ENCODE data around the gene KCNMA1.

The KCNMA1 gene

DNA sequence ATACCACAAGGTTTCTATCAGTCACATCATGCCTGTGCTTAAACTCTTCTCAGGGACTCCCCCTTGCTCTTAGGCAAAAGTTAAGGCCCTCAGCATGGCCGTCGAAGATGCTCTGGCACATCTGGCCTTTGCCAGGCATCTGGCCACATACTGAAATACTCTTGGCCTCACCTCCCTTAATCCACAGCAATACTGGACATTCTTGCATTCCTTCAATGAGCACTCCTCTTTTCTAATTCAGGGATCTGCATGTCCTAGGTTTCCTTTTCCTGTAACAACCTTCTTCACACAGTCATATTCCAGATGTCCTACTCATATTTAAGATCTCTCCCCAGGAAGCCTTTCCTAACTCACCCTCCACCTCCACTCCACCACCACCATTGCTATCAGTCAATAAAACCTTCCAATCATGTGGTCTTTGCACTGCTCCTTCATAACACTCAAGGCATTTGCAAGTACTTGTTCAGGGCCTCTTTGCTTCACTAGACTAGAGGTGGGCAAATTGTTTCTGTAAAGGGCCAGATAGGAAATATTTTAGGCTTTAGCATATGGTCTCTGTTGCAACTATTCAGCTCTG, 216.6 kb downstream of the KCNMA1 start:
- Histone ChIP-seq H3K4me3 (ENCODE audit: low read depth in 1 of 2, low read length in 1 of 2) (no peak overlapping the region), H3K4me1 (ENCODE audit: control insufficient read depth in 1 of 2, insufficient read depth in 1 of 2, low read depth in 1 of 2, low read length in 1 of 2) (no peaks in the 10 kb centered on the region)

DNA sequence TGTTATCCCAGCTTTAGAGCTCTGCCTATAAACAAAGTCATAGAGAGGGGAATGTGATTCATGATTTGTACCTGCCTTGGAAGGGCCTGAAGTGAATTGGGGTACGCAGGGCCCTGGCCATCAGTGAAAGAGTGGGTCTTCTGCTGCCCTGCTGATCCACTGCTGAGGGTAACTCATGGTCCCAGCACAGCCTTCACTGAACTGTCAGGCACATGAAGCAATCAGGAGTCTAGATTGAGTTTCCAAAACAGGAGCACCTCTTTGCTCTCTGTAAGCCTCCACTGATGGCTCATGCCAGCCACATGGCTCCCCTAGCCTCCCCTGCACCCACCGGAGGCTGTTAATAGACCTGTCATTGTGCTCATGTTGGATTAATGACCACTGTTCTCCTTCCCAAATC, 217.6 kb downstream of the KCNMA1 start:
- Histone ChIP-seq H3K36me3 (no peaks in the 10 kb centered on the region), H3K27me3 (peaks cover 20% of the 10 kb centered on the region), H3K4me3 (ENCODE audit: low read depth in 1 of 2, low read length in 1 of 2) (no peak overlapping the region), H3K27ac (no peak overlapping the region), H3K4me1 (ENCODE audit: control insufficient read depth in 1 of 2, insufficient read depth in 1 of 2, low read depth in 1 of 2, low read length in 1 of 2) (no peaks in the 10 kb centered on the region), H3K9me3 (no peaks in the 10 kb centered on the region)
- TF ChIP-seq, protein P1, sequence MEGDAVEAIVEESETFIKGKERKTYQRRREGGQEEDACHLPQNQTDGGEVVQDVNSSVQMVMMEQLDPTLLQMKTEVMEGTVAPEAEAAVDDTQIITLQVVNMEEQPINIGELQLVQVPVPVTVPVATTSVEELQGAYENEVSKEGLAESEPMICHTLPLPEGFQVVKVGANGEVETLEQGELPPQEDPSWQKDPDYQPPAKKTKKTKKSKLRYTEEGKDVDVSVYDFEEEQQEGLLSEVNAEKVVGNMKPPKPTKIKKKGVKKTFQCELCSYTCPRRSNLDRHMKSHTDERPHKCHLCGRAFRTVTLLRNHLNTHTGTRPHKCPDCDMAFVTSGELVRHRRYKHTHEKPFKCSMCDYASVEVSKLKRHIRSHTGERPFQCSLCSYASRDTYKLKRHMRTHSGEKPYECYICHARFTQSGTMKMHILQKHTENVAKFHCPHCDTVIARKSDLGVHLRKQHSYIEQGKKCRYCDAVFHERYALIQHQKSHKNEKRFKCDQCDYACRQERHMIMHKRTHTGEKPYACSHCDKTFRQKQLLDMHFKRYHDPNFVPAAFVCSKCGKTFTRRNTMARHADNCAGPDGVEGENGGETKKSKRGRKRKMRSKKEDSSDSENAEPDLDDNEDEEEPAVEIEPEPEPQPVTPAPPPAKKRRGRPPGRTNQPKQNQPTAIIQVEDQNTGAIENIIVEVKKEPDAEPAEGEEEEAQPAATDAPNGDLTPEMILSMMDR (IDR thresholded peaks at IDR 0.05) = no peak

More for the DNA sequence above, 216.6 kb downstream of the KCNMA1 start:
- TF ChIP-seq, protein P1 (IDR thresholded peaks at IDR 0.05) = no peak
- H3K9me3 ChIP-seq = no peaks in the 10 kb centered on the region
- H3K27me3 ChIP-seq = peaks cover 20% of the 10 kb centered on the region
- H3K27ac ChIP-seq = no peak overlapping the region
- no peaks in the 10 kb centered on the region for H3K36me3 ChIP-seq

DNA sequence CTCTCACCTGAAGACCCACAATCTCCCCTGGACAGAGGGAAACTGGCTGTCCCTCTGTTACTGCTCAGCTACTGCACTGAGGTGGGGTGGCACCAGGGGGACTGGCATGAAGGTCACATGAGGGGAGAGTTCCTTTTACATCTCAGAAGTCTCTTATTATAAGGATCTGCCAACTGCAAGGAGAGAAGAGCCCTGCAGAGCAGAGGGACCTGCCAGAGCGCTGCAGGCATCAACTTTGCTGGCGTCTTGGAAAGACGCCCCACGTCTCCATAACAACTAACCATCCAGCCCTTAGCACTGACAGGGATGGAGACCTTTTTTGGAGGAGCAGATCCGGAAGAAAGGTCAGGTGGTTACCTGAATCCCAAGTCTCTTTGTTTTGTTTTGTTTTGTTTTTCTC, 218.6 kb downstream of the KCNMA1 start:
- H3K4me1 ChIP-seq (ENCODE audit: control insufficient read depth in 1 of 2, insufficient read depth in 1 of 2, low read depth in 1 of 2, low read length in 1 of 2) = no peaks in the 10 kb centered on the region
- H3K4me3 ChIP-seq (ENCODE audit: low read depth in 1 of 2, low read length in 1 of 2) = no peak overlapping the region
- H3K27me3 ChIP-seq = peaks cover 16% of the 10 kb centered on the region
- no peaks in the 10 kb centered on the region for H3K9me3 ChIP-seq
- TF ChIP-seq, protein P1 (IDR thresholded peaks at IDR 0.05) = no peak
- H3K36me3 ChIP-seq = no peaks in the 10 kb centered on the region
- no peak overlapping the region for H3K27ac ChIP-seq

DNA sequence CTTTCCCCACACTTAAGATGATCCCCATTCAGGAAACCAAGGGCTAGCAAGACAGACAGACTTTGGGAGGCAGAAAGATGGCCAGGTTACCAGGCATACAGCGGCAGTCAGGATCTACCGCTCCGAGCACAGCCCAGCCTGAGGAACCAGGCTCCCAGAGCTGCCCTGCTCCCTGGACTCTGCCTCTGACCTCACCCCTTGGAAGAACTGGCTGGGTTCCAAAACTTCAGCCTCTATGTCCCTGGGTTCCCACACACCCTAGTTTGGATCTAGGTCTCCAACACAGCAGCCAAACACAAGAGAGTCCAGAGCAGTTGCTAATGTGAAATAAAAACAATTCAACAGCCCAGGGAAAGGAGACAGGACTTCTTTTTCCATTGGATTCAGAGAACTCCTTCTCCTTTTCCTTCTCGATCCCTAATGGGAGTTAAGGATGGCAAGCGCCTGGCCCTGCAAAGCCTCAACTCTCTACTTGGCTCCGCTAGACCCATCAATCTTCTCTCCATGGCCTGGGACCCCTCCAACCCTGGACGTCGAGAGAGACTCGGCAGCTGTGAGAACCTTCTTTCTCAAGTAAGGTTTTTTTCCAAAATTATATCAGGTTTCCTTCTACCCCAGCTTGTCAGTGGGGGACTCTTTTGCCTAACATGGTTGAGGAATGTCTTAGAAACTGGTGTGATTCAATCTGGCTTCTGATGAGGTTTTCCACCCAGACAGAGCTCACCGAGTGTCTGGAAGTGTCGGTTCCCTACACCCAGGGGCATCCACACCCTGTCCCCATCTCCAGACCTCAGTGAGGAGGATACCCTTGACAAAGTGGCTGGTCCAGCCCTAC, 219.6 kb downstream of the KCNMA1 start:
- no peaks in the 10 kb centered on the region for H3K4me1 ChIP-seq (ENCODE audit: control insufficient read depth in 1 of 2, insufficient read depth in 1 of 2, low read depth in 1 of 2, low read length in 1 of 2)

DNA sequence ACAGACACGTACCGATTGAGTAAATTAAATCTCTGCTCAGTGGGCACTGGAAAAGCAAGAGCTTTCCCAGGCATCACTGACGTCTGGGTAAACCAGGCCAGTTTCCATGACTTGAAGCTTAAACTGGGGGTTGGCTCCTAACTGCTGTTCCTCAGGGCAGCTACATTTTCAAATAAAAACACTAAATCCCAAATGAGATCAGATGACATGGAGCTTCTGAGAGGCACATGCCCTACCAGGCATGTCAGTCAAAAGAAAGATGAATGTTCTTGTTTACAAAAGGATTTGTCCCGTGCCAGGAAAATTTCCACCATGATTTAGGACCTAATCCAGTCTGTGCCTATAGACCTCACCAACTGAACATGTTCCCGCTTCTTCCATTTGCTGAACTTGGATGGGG, 220.2 kb downstream of the KCNMA1 start:
- H3K4me1 ChIP-seq (ENCODE audit: control insufficient read depth in 1 of 2, insufficient read depth in 1 of 2, low read depth in 1 of 2, low read length in 1 of 2) = no peaks in the 10 kb centered on the region
- H3K9me3 ChIP-seq = no peaks in the 10 kb centered on the region
- H3K27me3 ChIP-seq = peaks cover 2% of the 10 kb centered on the region
- H3K4me3 ChIP-seq (ENCODE audit: low read depth in 1 of 2, low read length in 1 of 2) = no peak overlapping the region
- TF ChIP-seq, protein P1 (IDR thresholded peaks at IDR 0.05) = no peak
- H3K27ac ChIP-seq = no peak overlapping the region
- H3K36me3 ChIP-seq = no peaks in the 10 kb centered on the region

More for the DNA sequence above, 219.6 kb downstream of the KCNMA1 start:
- H3K9me3 ChIP-seq = no peaks in the 10 kb centered on the region
- H3K4me3 ChIP-seq (ENCODE audit: low read depth in 1 of 2, low read length in 1 of 2) = no peak overlapping the region
- H3K36me3 ChIP-seq = no peaks in the 10 kb centered on the region
- TF ChIP-seq, protein P1 (IDR thresholded peaks at IDR 0.05) = no peak
- no peak overlapping the region for H3K27ac ChIP-seq
- H3K27me3 ChIP-seq = peaks cover 7% of the 10 kb centered on the region
